ENCODE results near the gene CEP76. TPM values are rescaled to one million over a fixed set of nuclear protein-coding genes. Genes with fewer than 3 reads are reported as not detected.

The CEP76 gene
- total RNA-seq, 4 donors from 2014 or later = 5.4 to 9.1 (median 6.8) TPM

- in situ Hi-C loops (cut with MboI; ENCODE audit: low sequenced_read_pairs in 4 of 4) (loop anchor here (25.0 kb wide), 1 partner anchor 425 kb away; no protein-coding TSS in a partner anchor), intact Hi-C loops (cut with DNase I; ENCODE audit: low total_unique reads) (no loop called here)
- Histone ChIP-seq H3K36me3 (no peaks in the 10 kb centered on the region), H3K27me3 (no peaks in the 10 kb centered on the region), H3K4me1 (no peaks in the 10 kb centered on the region), H3K27ac (no peak overlapping the region), H3K9me3 (no peaks in the 10 kb centered on the region), H3K4me3 (no peak overlapping the region)
- TF ChIP-seq, protein P1, sequence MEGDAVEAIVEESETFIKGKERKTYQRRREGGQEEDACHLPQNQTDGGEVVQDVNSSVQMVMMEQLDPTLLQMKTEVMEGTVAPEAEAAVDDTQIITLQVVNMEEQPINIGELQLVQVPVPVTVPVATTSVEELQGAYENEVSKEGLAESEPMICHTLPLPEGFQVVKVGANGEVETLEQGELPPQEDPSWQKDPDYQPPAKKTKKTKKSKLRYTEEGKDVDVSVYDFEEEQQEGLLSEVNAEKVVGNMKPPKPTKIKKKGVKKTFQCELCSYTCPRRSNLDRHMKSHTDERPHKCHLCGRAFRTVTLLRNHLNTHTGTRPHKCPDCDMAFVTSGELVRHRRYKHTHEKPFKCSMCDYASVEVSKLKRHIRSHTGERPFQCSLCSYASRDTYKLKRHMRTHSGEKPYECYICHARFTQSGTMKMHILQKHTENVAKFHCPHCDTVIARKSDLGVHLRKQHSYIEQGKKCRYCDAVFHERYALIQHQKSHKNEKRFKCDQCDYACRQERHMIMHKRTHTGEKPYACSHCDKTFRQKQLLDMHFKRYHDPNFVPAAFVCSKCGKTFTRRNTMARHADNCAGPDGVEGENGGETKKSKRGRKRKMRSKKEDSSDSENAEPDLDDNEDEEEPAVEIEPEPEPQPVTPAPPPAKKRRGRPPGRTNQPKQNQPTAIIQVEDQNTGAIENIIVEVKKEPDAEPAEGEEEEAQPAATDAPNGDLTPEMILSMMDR (IDR thresholded peaks at IDR 0.05 in 4 of 5, conservative IDR thresholded peaks at IDR 0.05 in 1 of 5) = no peak
- no peak for TF ChIP-seq POLR2A (IDR thresholded peaks at IDR 0.05)
- DNase-seq = no peak
- ATAC-seq = no peak
These were observed 34.9 kb upstream of the CEP76 start for GRCh38 chr18:12737243-12737902.

- no peaks in the 10 kb centered on the region for H3K9me3 ChIP-seq
- no peaks in the 10 kb centered on the region for H3K27me3 ChIP-seq
- in situ Hi-C loops (cut with MboI; ENCODE audit: low sequenced_read_pairs in 4 of 4) = loop anchor here (5.0 to 25.0 kb wide), 3 partner anchors 210 to 435 kb away; no protein-coding TSS in a partner anchor
- no peaks in the 10 kb centered on the region for H3K4me1 ChIP-seq
- no peak overlapping the region for H3K4me3 ChIP-seq
- no peak overlapping the region for H3K27ac ChIP-seq
- ATAC-seq (peak in 1 of 2 donors; percentile 58), DNase-seq (peak; percentile 14 to 25)
- intact Hi-C loops (cut with DNase I; ENCODE audit: low total_unique reads) = loop anchor here (1.0 to 5.0 kb wide), 3 partner anchors 155 to 430 kb away; partner anchors contain the start of gene PTPN2
- H3K36me3 ChIP-seq = peaks cover 0 to 46% of the 10 kb centered on the region in 2 donors
- TF ChIP-seq POLR2A (IDR thresholded peaks at IDR 0.05) = no peak
- TF ChIP-seq, protein P1 (IDR thresholded peaks at IDR 0.05 in 4 of 5, conservative IDR thresholded peaks at IDR 0.05 in 1 of 5) = peak; percentile 85 to 90 (median 89)
These were observed 24.4 kb upstream of the CEP76 start for GRCh38 chr18:12726774-12727550.

GRCh38 chr18:12726331-12726730, 23.8 kb upstream of the CEP76 start:
- no peak for ATAC-seq
- TF ChIP-seq, protein P1 (IDR thresholded peaks at IDR 0.05 in 4 of 5, conservative IDR thresholded peaks at IDR 0.05 in 1 of 5) = no peak
- no peak for TF ChIP-seq POLR2A (IDR thresholded peaks at IDR 0.05)
- Histone ChIP-seq H3K4me1 (no peaks in the 10 kb centered on the region), H3K36me3 (peaks cover 0 to 52% of the 10 kb centered on the region in 2 donors), H3K4me3 (no peak overlapping the region), H3K27ac (no peak overlapping the region), H3K9me3 (no peaks in the 10 kb centered on the region), H3K27me3 (no peaks in the 10 kb centered on the region)
- DNase-seq = no peak
- in situ Hi-C loops (cut with MboI; ENCODE audit: low sequenced_read_pairs in 4 of 4) = loop anchor here (5.0 to 25.0 kb wide), 3 partner anchors 211 to 436 kb away; no protein-coding TSS in a partner anchor
- intact Hi-C loops (cut with DNase I; ENCODE audit: low total_unique reads) = loop anchor here (5.0 kb wide), 2 partner anchors 156 to 431 kb away; partner anchors contain the start of gene PTPN2

DNA sequence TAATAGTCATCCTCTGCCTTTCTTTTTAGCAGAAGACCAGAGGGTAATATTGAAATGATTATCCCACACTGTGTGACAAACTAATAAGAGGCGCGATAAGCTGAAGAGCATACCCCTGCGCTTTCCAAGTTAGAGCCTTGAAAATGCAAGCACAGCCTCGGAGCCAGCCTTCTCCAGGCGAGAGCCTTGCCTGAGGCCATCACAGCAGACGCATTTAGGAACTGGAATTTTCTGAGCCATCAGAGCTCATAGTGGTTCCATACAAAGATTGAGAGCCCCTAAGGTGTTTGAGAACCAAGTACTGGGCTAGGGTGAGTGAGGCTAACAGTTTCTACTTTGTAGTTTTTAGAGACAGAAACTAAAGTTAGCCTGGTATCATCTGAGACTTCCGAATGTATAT, 20.2 kb upstream of the CEP76 start:
- Histone ChIP-seq H3K4me1 (no peaks in the 10 kb centered on the region), H3K36me3 (peaks cover 0 to 87% of the 10 kb centered on the region in 2 donors), H3K4me3 (no peak overlapping the region), H3K27ac (no peak overlapping the region), H3K9me3 (no peaks in the 10 kb centered on the region), H3K27me3 (no peaks in the 10 kb centered on the region)
- DNase-seq (no peak), ATAC-seq (no peak)
- intact Hi-C loops (cut with DNase I; ENCODE audit: low total_unique reads) (no loop called here), in situ Hi-C loops (cut with MboI; ENCODE audit: low sequenced_read_pairs in 4 of 4) (loop anchor here in 1 of 4 donors (25.0 kb wide), 1 partner anchor 1015 kb away; the partner anchor contains the start of genes FAM210A and RNMT)
- TF ChIP-seq, protein P1 (IDR thresholded peaks at IDR 0.05 in 4 of 5, conservative IDR thresholded peaks at IDR 0.05 in 1 of 5) = no peak
- TF ChIP-seq POLR2A (IDR thresholded peaks at IDR 0.05) = no peak
